GM12874 (cell line): Measurements from ENCODE around the gene SCN5A.

ENCODE experiments used
- TF ChIP-seq, protein P1 (sequence below): IDR thresholded peaks from 2 replicates; pipeline ENCODE4 v1.5.1; 2011; ENCODE audit warnings: low read depth, mild to moderate bottlenecking, control low read depth, low read length, moderate library complexity; ENCODE audit not compliant: insufficient read depth

Gene SCN5A

GRCh38 chr3:38551026-38551832, 98.3 kb downstream of the SCN5A start:
- TF ChIP-seq, protein P1, sequence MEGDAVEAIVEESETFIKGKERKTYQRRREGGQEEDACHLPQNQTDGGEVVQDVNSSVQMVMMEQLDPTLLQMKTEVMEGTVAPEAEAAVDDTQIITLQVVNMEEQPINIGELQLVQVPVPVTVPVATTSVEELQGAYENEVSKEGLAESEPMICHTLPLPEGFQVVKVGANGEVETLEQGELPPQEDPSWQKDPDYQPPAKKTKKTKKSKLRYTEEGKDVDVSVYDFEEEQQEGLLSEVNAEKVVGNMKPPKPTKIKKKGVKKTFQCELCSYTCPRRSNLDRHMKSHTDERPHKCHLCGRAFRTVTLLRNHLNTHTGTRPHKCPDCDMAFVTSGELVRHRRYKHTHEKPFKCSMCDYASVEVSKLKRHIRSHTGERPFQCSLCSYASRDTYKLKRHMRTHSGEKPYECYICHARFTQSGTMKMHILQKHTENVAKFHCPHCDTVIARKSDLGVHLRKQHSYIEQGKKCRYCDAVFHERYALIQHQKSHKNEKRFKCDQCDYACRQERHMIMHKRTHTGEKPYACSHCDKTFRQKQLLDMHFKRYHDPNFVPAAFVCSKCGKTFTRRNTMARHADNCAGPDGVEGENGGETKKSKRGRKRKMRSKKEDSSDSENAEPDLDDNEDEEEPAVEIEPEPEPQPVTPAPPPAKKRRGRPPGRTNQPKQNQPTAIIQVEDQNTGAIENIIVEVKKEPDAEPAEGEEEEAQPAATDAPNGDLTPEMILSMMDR, result no peak

GRCh38 chr3:38549957-38550840, 99.3 kb downstream of the SCN5A start:
- TF ChIP-seq, protein P1, result no peak

GRCh38 chr3:38549486-38549885, 100.0 kb downstream of the SCN5A start:
- TF ChIP-seq, protein P1, result no peak

GRCh38 chr3:38549082-38549481, 100.4 kb downstream of the SCN5A start:
- TF ChIP-seq, protein P1, result no peak

DNA sequence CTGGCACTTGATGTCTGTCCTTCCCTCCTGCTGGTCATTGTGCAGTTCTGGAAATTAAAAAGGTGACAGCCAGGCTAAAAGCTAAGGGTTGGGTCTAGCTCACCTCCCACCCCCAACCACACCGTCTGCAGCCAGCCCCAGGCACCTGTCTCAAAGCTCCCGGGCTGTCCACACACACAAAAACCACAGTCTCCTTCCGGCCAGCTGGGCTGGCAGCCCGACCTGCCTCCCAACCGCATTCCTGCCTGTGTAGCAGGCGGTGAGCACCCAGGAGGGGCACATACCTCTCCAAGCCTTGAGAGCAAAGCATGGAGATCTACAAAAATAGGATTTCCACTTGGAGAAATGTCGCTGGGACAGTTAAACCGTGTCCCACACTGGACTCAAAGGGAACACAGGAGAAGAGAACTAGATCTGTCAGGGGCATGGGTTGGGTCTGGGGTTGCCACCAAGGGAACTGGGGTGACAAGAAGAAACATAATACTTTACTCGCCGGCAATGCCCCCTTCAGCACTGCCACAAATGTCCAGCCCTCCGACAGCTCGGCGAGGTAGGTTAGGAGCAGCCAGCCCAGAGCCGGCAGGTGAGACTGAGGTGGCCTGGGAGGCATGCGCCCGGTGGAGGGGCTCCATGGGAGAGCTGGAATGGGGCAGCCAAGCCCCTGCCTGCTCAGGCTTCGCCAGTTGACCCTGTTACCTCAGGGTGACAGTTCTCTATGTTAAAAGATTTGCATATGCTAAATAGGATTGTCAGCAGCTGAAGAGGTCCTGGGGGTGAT, 101.1 kb downstream of the SCN5A start:
- TF ChIP-seq, protein P1, result no peak

DNA sequence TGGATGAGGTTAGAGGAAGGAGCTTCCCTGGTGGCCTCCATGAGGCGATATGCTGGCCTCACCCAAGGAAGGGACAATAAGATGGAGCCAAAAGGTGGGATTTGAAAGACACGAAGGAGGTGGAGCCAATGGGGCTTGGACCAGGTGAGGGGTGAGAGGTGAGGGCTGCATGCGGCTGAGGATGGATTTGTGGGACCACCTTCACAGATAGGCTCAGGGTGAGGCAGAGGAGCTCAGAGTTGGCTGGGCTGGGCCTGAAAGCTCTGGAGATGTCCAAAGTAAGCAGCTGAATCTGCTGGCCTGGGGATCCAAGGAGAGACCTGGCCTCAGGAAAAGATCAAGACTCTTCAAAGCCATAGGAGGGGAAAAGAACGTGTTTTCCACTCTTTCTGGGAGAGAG, 103.5 kb downstream of the SCN5A start:
- TF ChIP-seq, protein P1, result no peak

DNA sequence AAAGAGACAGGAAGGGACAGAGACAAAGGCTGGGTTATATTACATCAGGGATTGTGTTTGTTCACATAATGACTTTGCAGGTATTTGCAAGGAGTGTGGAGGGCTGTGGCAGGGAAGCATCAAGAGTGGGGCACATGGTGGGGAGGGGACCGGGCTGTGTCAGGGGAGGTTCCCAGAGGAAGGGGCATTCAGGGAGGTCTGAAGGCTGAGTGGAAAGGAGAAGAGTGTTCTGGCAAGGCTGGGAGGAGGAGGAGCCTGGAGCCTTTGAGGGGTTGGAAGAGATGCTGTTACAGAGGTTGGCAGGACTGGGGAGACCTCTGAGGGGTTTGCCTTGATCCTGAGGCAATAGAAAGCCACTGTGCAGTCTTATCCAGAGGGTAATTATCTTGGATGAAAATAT, 103.9 kb downstream of the SCN5A start:
- TF ChIP-seq, protein P1, result no peak
